ENCODE data around the gene TFR2. TPM values are rescaled to one million over a fixed set of nuclear protein-coding genes. Genes with fewer than 3 reads are reported as not detected.

Gene TFR2
- total RNA-seq, 2 donors from 2014 or later, result 0.26 TPM; not detected in 1

GRCh38 chr7:100578246-100579183 is 62.8 kb downstream of the TFR2 start:
- Histone ChIP-seq H3K27ac (no peak overlapping the region), H3K9me3 (no peaks in the 10 kb centered on the region), H3K36me3 (replicated peaks in 1 of 2; ENCODE audit: insufficient read depth in 1 of 2, low read depth in 2 of 2) (peaks cover 21 to 33% of the 10 kb centered on the region in 2 donors), H3K4me3 (no peak overlapping the region), H3K27me3 (no peaks in the 10 kb centered on the region), H3K4me1 (peaks cover 24% of the 10 kb centered on the region)
- ATAC-seq (no peak), DNase-seq (no peak)
- intact Hi-C loops (cut with DNase I), result no loop called here
- 88 to 89% methylated on average over 15 to 26 of the region's 28 CpGs for WGBS, 2 donors
- no peak for TF ChIP-seq CTCF (IDR thresholded peaks at IDR 0.05)
- TF ChIP-seq POLR2A (IDR thresholded peaks at IDR 0.05), result no peak

GRCh38 chr7:100577507-100577906 is 63.8 kb downstream of the TFR2 start:
- DNase-seq (no peak), ATAC-seq (no peak)
- intact Hi-C loops (cut with DNase I), result no loop called here
- Histone ChIP-seq H3K27ac (no peak overlapping the region), H3K36me3 (replicated peaks in 1 of 2; ENCODE audit: insufficient read depth in 1 of 2, low read depth in 2 of 2) (peaks cover 21 to 33% of the 10 kb centered on the region in 2 donors), H3K27me3 (no peaks in the 10 kb centered on the region), H3K9me3 (no peaks in the 10 kb centered on the region), H3K4me1 (peaks cover 14% of the 10 kb centered on the region), H3K4me3 (no peak overlapping the region)
- TF ChIP-seq CTCF (IDR thresholded peaks at IDR 0.05) (no peak), POLR2A (IDR thresholded peaks at IDR 0.05) (no peak)
- 90 to 97% methylated on average over 7 to 13 of the region's 14 CpGs for WGBS, 2 donors

GRCh38 chr7:100577103-100577502 is 64.2 kb downstream of the TFR2 start:
- Histone ChIP-seq H3K4me1 (peaks cover 10% of the 10 kb centered on the region), H3K36me3 (replicated peaks in 1 of 2; ENCODE audit: insufficient read depth in 1 of 2, low read depth in 2 of 2) (peaks cover 21 to 33% of the 10 kb centered on the region in 2 donors), H3K9me3 (no peaks in the 10 kb centered on the region), H3K27me3 (no peaks in the 10 kb centered on the region), H3K4me3 (no peak overlapping the region), H3K27ac (no peak overlapping the region)
- no peak for TF ChIP-seq POLR2A (IDR thresholded peaks at IDR 0.05)
- no peak for TF ChIP-seq CTCF (IDR thresholded peaks at IDR 0.05)
- DNase-seq, result no peak
- WGBS, 2 donors, result 91 to 94% methylated on average over 15 of the region's 24 CpGs
- ATAC-seq, result no peak
- intact Hi-C loops (cut with DNase I), result no loop called here

- no peaks in the 10 kb centered on the region for H3K27me3 ChIP-seq
- H3K9me3 ChIP-seq, result no peaks in the 10 kb centered on the region
- intact Hi-C loops (cut with DNase I), result no loop called here
- DNase-seq (no peak), ATAC-seq (no peak)
- H3K4me1 ChIP-seq, result peaks cover 4% of the 10 kb centered on the region
- H3K36me3 ChIP-seq (replicated peaks in 1 of 2; ENCODE audit: insufficient read depth in 1 of 2, low read depth in 2 of 2), result peaks cover 21 to 32% of the 10 kb centered on the region in 2 donors
- 92 to 97% methylated on average over 13 of the region's 13 CpGs for WGBS, 2 donors
- TF ChIP-seq POLR2A (IDR thresholded peaks at IDR 0.05) (no peak), CTCF (IDR thresholded peaks at IDR 0.05) (no peak)
- H3K4me3 ChIP-seq, result no peak overlapping the region
- H3K27ac ChIP-seq, result no peak overlapping the region
Measured at GRCh38 chr7:100576384-100576993, 64.9 kb downstream of the TFR2 start.
